Measurements from ENCODE around the gene ZNF543. TPM values are rescaled to one million over a fixed set of nuclear protein-coding genes. Genes with fewer than 3 reads are reported as not detected.

The ZNF543 gene
- total RNA-seq, 1 donor from 2014 or later = 9.5 TPM

GRCh38 chr19:57310792-57311191, 9.5 kb upstream of the ZNF543 start:
- DNase-seq (ENCODE audit: low spot score) = no peak
- peaks cover 9% of the 10 kb centered on the region for H3K27me3 Mint-ChIP-seq (ENCODE audit: insufficient read depth, low read depth)
- no peak overlapping the region for H3K4me3 Mint-ChIP-seq
- H2AFZ ChIP-seq (replicated peaks) = no peak overlapping the region
- no peaks in the 10 kb centered on the region for H4K20me1 ChIP-seq (ENCODE audit: low read depth)
- H3F3A ChIP-seq (ENCODE audit: low read depth) = no peaks in the 10 kb centered on the region
- H3K27ac ChIP-seq = no peak overlapping the region
- no peak overlapping the region for H3K4me2 ChIP-seq
- peaks cover 33% of the 10 kb centered on the region for H3K27me3 ChIP-seq
- TF ChIP-seq EZH2phosphoT487 (IDR thresholded peaks at IDR 0.05) (no peak), CTCF (IDR thresholded peaks at IDR 0.05) (no peak), EZH2 (IDR thresholded peaks at IDR 0.05) (no peak)
- no peaks in the 10 kb centered on the region for H3K9me3 ChIP-seq (ENCODE audit: low read depth)
- H3K9me3 Mint-ChIP-seq = peaks cover 5% of the 10 kb centered on the region
- H3K27ac Mint-ChIP-seq = no peak overlapping the region
- no peaks in the 10 kb centered on the region for H3K36me3 Mint-ChIP-seq
- no peaks in the 10 kb centered on the region for H3K79me2 ChIP-seq (ENCODE audit: low read depth)
- no peak overlapping the region for H3K9ac ChIP-seq
- no peaks in the 10 kb centered on the region for H3K4me1 Mint-ChIP-seq
- no peaks in the 10 kb centered on the region for H3K36me3 ChIP-seq
- no peak overlapping the region for H3K4me3 ChIP-seq
- no peaks in the 10 kb centered on the region for H3K4me1 ChIP-seq

- Histone ChIP-seq H3F3A (ENCODE audit: low read depth) (peaks cover 10% of the 10 kb centered on the region), H3K9ac (no peak overlapping the region), H3K4me1 (peaks cover 7% of the 10 kb centered on the region), H3K27me3 (peaks cover 53% of the 10 kb centered on the region), H2AFZ (replicated peaks) (no peak overlapping the region), H4K20me1 (ENCODE audit: low read depth) (no peaks in the 10 kb centered on the region), H3K4me3 (no peak overlapping the region), H3K4me2 (no peak overlapping the region), H3K27ac (no peak overlapping the region), H3K36me3 (no peaks in the 10 kb centered on the region), H3K9me3 (ENCODE audit: low read depth) (no peaks in the 10 kb centered on the region), H3K79me2 (ENCODE audit: low read depth) (no peaks in the 10 kb centered on the region)
- H3K4me3 Mint-ChIP-seq = peak overlapping the region; percentile 38
- no peak for TF ChIP-seq EZH2phosphoT487 (IDR thresholded peaks at IDR 0.05)
- no peak for TF ChIP-seq EZH2 (IDR thresholded peaks at IDR 0.05)
- no peaks in the 10 kb centered on the region for H3K4me1 Mint-ChIP-seq
- H3K27ac Mint-ChIP-seq = no peak overlapping the region
- no peaks in the 10 kb centered on the region for H3K36me3 Mint-ChIP-seq
- peaks cover 7% of the 10 kb centered on the region for H3K27me3 Mint-ChIP-seq (ENCODE audit: insufficient read depth, low read depth)
- no peak for DNase-seq (ENCODE audit: low spot score)
- peaks cover 3% of the 10 kb centered on the region for H3K9me3 Mint-ChIP-seq
Measured at GRCh38 chr19:57314146-57314545, 6.1 kb upstream of the ZNF543 start.

GRCh38 chr19:57317503-57317902, 2.8 kb upstream of the ZNF543 start:
- Histone ChIP-seq H4K20me1 (ENCODE audit: low read depth) (no peaks in the 10 kb centered on the region), H3K4me2 (peak overlapping the region; percentile 43), H3F3A (ENCODE audit: low read depth) (peaks cover 18% of the 10 kb centered on the region), H3K9me3 (ENCODE audit: low read depth) (no peaks in the 10 kb centered on the region), H3K27ac (no peak overlapping the region), H3K4me3 (peak overlapping the region; percentile 17), H3K36me3 (no peaks in the 10 kb centered on the region), H3K4me1 (peaks cover 19% of the 10 kb centered on the region), H3K27me3 (peaks cover 52% of the 10 kb centered on the region), H2AFZ (replicated peaks) (peak overlapping the region; percentile 43), H3K9ac (no peak overlapping the region), H3K79me2 (ENCODE audit: low read depth) (peaks cover 20% of the 10 kb centered on the region)
- H3K4me1 Mint-ChIP-seq = peaks cover 17% of the 10 kb centered on the region
- H3K4me3 Mint-ChIP-seq = no peak overlapping the region
- H3K9me3 Mint-ChIP-seq = peaks cover 1% of the 10 kb centered on the region
- DNase-seq (ENCODE audit: low spot score) = peak; percentile 30
- no peak overlapping the region for H3K27ac Mint-ChIP-seq
- no peak for TF ChIP-seq EZH2 (IDR thresholded peaks at IDR 0.05)
- no peak for TF ChIP-seq EZH2phosphoT487 (IDR thresholded peaks at IDR 0.05)
- TF ChIP-seq CTCF (IDR thresholded peaks at IDR 0.05) = no peak
- no peaks in the 10 kb centered on the region for H3K36me3 Mint-ChIP-seq
- peaks cover 7% of the 10 kb centered on the region for H3K27me3 Mint-ChIP-seq (ENCODE audit: insufficient read depth, low read depth)

DNA sequence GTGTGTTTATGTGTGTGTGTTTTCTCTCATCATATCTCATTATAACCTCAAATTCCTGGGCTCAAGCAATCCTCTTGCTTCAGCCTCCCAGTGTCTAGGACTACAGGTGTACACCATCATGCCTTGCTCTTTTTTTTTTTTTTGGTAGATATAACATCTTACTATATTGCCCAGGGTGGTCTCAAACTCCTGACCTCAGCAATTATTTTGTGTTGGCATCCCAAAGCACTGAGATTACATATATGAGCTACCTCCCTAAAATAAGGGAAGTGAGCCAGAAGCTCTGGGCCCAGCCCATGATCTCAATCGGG, 448 bp upstream of the ZNF543 start:
- Histone ChIP-seq H3K9me3 (ENCODE audit: low read depth) (no peaks in the 10 kb centered on the region), H3K9ac (no peak overlapping the region), H3K4me3 (peak overlapping the region; percentile 77), H3K4me1 (peaks cover 19% of the 10 kb centered on the region), H2AFZ (replicated peaks) (peak overlapping the region; percentile 75), H3K79me2 (ENCODE audit: low read depth) (peaks cover 26% of the 10 kb centered on the region), H3K36me3 (no peaks in the 10 kb centered on the region), H3K27me3 (peaks cover 29% of the 10 kb centered on the region), H3K27ac (peak overlapping the region; percentile 74), H3K4me2 (peak overlapping the region; percentile 87), H4K20me1 (ENCODE audit: low read depth) (no peaks in the 10 kb centered on the region), H3F3A (ENCODE audit: low read depth) (peaks cover 18% of the 10 kb centered on the region)
- Mint-ChIP-seq H3K4me1 (peaks cover 20% of the 10 kb centered on the region), H3K9me3 (no peaks in the 10 kb centered on the region), H3K36me3 (peaks cover 5% of the 10 kb centered on the region), H3K27ac (peak overlapping the region; percentile 86), H3K27me3 (ENCODE audit: insufficient read depth, low read depth) (peaks cover 9% of the 10 kb centered on the region), H3K4me3 (peak overlapping the region; percentile 89)
- no peak for TF ChIP-seq CTCF (IDR thresholded peaks at IDR 0.05)
- TF ChIP-seq EZH2 (IDR thresholded peaks at IDR 0.05) = no peak
- no peak for TF ChIP-seq EZH2phosphoT487 (IDR thresholded peaks at IDR 0.05)
- no peak for DNase-seq (ENCODE audit: low spot score)

Measured in neural progenitor cell (in vitro differentiated cells).